ENCODE data around the gene LPP.

Gene LPP

DNA sequence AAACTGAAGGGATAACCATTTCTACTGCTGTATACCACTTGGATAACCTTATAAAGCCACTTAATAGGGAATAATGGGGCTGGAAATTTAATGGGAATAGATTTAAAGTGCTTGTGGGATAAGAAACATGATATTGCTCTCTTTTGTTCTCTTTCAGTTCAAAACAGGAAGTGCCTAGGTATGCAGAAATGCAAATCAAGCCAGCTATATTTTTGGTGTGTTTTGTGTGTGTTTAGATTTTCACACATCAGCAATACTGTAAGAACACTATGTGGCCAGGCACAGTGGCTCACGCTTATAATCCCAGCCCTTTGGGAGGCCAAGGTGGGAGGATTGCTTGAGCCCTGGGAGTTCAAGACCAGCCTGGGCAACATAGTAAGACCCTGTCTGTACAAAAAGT, 575.5 kb downstream of the LPP start:
- FAIRE-seq, result no peak

DNA sequence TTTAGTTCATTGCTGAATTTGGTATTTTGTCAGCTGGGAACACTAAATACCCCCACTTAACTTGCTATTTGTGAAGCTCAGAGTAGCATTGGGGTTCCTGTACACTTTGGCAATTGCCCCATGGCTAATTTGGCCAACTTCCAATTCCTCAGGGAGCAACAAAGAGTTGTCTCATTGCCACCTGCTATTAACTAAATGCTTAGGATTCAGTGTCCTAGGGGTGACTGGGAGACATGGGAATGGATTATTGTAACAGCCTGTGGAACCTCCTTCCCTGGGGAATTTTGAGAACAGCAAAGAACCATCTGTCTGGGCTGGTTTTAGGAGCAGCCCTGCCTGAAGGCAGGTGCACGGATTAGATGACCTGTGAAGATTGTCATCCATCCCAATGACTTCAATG, 580.4 kb downstream of the LPP start:
- FAIRE-seq, result no peak

DNA sequence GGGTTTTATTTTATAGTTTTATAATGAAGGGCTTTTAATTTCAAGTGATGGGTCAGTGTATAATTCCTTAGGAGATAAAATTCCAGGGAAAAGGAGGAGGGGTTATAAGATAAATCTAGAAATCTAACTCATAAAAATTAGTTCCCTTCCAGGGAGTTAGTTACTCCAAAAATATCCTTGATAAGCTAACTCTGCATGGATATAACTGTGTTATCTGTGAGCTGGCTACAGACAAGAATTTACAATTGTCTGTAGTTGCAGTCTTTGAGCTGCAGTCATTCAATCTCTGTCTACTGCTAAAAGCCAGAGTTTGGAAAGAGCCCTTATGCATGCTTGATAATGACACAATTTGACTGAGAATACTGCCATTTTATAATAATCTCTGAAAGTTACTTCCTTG, 585.6 kb downstream of the LPP start:
- FAIRE-seq, result no peak

DNA sequence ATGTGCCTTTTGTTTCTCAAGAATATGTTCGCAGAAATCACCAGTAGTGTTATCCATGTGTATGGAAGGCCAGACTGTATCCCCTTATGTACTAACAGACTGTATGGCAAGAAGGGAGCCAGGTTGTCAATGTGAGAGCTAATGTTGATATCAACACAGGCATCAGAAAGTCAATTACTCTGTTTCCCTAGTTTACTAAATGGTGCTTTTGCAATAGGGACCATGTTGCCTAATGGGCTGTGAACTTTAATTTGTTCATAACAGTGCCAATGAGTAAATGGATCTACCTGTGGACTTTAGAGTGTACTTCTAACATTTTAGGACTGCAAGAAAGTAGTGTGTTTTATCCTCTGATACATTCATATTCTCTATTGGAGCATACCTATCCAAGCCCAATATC, 586.1 kb downstream of the LPP start:
- no peak for FAIRE-seq

GRCh38 chr3:188742755-188743550, 589.0 kb downstream of the LPP start:
- no peak for FAIRE-seq

DNA sequence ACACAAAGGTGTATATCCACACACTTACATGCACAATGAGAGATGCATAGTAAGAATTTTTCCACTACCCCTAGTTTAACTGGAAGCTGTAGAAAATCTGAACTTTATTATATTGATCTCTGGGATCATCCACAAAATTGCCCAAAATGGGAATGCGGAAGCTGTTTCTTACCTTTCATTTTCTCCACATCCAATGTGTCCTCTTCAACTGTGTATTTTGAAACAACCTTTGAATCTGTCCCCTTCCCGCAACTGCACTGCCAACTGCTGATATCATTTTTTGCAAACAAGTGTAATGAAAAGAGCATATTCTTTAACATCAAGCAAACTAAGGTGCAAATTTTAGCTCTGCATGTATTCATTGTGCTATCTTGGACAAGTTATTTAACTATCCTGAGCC, 590.2 kb downstream of the LPP start:
- no peak for FAIRE-seq

DNA sequence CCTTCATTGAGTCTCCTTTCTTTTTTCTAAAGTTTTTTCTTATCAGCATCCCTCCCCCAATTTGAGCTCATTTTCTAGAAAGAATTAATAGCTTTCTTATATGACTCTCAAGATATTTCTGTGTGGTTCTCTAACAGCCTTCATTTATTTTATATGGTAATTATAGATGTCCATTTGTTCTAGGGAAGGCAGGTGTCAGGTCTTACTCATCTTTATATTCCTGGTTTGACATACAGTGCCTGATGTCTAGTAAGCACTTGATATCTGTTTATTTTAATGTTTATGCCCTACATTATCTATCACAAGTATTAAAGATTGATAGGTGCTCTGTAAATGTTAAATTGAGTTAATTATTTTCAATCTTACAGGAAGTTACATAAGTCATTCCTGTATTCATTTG, 591.1 kb downstream of the LPP start:
- FAIRE-seq, result no peak

GRCh38 chr3:188746291-188746783, 592.4 kb downstream of the LPP start:
- FAIRE-seq, result no peak

DNA sequence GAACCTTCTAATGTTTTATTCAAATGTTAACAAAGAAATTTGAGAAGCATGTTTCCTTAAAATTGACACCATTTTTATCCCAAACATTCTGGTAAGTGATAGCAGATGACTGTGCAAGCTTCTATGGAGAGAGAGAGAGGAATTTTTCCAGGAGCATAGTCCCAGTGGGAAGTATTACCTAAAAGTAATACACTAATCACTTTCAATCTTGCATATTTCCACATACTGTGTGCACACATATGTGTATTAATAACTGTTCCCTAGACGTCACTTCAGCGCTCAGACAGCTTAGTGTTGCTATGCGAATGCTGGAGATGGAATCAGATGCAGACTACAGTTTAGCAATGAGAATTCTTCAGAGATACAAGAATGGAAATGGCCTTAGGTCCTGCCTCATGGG, 593.5 kb downstream of the LPP start:
- no peak for FAIRE-seq

GRCh38 chr3:188749010-188749617, 595.2 kb downstream of the LPP start:
- FAIRE-seq, result no peak

DNA sequence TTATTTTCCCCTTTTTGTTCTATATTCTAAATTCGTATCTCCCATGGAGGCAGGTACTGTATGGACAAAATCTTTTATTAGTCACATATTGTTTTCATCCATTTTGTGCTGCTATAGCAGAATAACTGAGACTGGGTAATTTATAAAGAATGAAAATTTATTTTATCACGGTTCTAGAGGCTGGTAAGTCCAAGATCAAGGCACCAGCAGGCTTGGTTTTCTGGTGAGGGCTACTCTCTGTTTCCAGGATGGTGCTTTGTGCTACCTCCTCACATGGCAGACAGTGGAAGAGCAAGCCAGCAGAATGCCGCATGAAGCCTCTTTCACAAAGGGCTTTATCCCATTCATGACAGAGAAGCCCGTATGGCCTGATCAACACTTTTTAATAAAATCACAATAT, 595.9 kb downstream of the LPP start:
- FAIRE-seq, result no peak

GRCh38 chr3:188750617-188751016, 596.7 kb downstream of the LPP start:
- no peak for FAIRE-seq

GRCh38 chr3:188752850-188753249, 598.9 kb downstream of the LPP start:
- no peak for FAIRE-seq

DNA sequence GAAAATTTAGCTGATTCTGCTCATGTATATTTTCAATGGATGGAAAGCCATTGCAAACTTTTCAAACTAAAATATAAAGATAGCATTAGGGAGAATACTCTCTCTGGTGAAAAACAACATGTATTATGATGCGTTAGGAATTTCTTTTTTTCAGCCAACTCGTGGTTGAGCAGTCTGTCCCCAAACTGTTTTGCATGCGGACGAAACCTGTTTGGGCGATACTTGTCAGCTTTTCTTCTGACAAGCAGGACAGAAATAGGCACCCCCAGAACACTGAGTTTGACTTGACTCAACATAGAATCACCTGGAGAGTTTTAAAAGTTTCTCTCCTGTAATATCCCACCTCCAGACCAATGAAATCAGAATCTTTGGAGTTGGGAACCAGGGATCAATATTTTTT, 600.3 kb downstream of the LPP start:
- no peak for FAIRE-seq

- no peak for FAIRE-seq
Measured at GRCh38 chr3:188756241-188756640, 602.3 kb downstream of the LPP start.

DNA sequence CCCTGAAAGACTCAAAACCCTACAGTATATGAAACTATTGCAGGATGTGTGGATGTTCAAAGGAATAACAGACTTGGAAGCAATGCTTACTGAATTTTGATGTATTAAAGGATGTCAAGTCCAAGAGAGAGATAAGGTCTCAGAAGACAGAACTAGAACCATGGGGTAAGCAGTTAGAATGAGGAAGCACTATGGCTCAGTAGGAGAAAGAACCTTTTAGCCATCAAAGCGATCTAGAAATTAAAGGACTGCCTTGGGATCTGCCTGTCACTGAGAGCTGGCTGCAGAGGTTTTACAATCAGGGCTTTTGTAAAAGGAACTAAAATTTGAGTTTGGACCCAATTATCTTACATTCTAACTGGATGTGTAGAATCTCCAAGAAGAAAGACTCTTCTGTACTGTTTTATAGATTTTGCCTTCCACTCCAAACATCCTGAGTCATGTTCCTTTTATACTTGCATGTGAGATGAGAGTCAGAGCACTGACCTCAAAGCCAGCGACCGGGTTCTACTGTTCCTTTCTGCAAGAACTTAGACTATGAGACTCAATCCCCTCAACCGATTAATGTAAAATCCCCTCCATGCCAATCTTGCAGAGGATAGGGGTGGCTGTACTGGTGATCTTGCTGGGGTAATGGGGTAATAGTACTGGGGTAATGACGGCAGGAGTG, 605.5 kb downstream of the LPP start:
- no peak for FAIRE-seq

DNA sequence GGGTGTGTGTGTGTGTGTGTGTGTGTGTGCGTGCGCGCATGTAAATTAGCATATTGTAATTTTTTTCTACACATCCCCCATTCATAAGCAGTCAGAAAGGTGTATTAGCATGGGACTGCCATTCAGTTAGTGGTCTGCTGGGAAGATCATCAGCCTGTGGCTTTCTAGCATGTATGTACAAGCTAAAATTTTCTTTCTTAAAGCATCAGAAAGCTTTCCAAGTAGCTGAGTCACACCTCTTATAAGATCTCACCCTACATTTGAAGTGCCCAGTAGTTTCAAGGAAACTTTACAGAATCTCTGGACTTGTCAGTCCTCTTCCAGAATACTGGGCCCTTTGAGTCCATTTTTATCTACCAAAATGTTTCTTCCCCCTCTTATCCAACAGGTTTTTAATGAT, 606.5 kb downstream of the LPP start:
- FAIRE-seq, result no peak

GRCh38 chr3:188761439-188761838, 607.5 kb downstream of the LPP start:
- FAIRE-seq, result no peak

DNA sequence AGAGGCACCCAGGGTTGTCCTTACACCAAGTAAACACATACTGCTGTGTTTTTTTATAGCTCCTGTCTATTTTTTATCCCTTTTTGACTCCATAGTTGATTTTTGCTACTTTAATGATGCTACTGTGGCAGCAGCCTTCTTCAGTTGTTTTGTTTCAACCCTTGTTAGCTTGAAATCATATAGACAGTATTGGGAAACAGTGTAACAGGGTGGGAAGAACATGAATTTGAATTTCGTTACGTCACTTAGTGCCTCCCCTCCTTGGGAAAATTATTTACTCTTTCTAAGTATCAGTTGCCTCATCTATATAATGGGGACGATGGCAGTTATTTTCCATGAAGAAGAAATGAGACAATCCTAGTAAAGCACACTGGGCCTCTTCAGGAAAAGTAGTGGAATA, 608.0 kb downstream of the LPP start:
- FAIRE-seq, result no peak

- FAIRE-seq, result no peak
Measured at GRCh38 chr3:188764609-188765008, 610.7 kb downstream of the LPP start.

DNA sequence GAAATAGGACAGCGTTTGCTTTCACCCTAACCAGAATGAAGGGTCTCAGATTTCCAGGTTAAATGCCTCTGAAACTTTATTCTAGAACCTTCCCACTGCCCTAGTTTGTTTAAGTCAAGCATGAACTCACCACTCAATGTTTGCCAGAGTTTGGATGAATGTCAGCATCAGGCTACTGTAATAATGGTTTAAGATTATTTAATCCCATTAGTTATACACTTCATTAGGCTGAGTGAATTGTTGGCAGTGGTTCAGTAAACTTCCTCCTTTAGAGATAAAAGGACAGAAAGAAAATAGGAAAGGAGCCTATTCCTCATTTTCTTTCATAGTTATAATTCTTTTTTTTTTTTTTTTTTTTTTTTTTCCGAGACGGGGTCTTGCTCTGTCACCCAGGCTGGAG, 615.9 kb downstream of the LPP start:
- no peak for FAIRE-seq

GRCh38 chr3:188772886-188773285, 618.9 kb downstream of the LPP start:
- no peak for FAIRE-seq

- no peak for FAIRE-seq
Measured at GRCh38 chr3:188775412-188775811, 621.5 kb downstream of the LPP start.

DNA sequence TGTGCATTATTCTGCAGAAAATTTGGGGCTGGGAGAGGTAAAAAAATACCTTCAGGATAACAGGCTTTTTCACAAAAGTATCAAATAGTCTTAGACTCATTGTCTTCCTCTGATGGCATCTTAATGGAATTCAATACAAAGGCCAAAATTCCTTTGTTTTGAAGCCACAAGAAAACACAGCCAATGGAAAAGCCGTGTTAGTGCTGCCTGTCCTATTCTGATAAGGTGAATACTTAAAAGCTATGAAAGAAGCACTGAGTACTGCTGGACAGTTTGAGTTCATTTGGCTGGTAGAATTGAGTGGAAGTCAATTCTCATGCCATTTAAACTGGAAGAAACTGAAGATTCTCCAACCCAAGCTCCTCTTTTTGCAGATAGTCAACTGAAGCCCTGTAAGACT, 622.5 kb downstream of the LPP start:
- no peak for FAIRE-seq
